DND-41 (cell line): Measurements from ENCODE around the gene TMEM245.

Experiments
- ATAC-seq: fragments of 200-7000 bp; cut with Tn5 transposase; 3 replicates; pipeline ENCODE4 v1.9.1; 2021; ENCODE audit warnings: low read depth; ENCODE audit not compliant: insufficient read depth
- DNase-seq: peaks from one replicate; pipeline ENCODE4 v3.0.0-alpha.2; 2020
- H2AFZ ChIP-seq: 2 replicates; pipeline ENCODE4 v1.6.0; 2012; ENCODE audit warnings: low read depth, low read length
- H3K27ac ChIP-seq: 2 replicates; pipeline ENCODE4 v1.5.1; 2012; ENCODE audit warnings: low read length, inconsistent platforms
- H3K27me3 ChIP-seq: fragments of 200-600 bp; sonication (generic); 2 replicates; pipeline ENCODE4 v1.6.0; 2012; ENCODE audit warnings: low read length, mild to moderate bottlenecking, inconsistent platforms; ENCODE audit not compliant: insufficient read depth, poor library complexity
- H3K36me3 ChIP-seq: 2 replicates; pipeline ENCODE4 v1.5.1; 2012; ENCODE audit warnings: low read length, inconsistent platforms; ENCODE audit not compliant: insufficient read depth
- H3K4me1 ChIP-seq: 2 replicates; pipeline ENCODE4 v1.5.1; 2012; ENCODE audit warnings: mild to moderate bottlenecking, low read length; ENCODE audit not compliant: insufficient read depth
- H3K4me2 ChIP-seq: 2 replicates; pipeline ENCODE4 v1.6.0; 2012; ENCODE audit warnings: mild to moderate bottlenecking, moderate library complexity, low read length, inconsistent platforms; ENCODE audit not compliant: insufficient read depth
- H3K4me3 ChIP-seq, 2 experiments: fragments of 200-600 bp in 1 of 2; shearing (Covaris generic) in 1 of 2; 2 replicates each; pipeline ENCODE4 v1.5.1; 2012 to 2016; ENCODE audit warnings: inconsistent platforms in 2 of 2, low read length in 2 of 2, mild to moderate bottlenecking in 2 of 2, low read depth in 1 of 2, moderate library complexity in 1 of 2
- H3K79me2 ChIP-seq: 2 replicates; pipeline ENCODE4 v1.6.0; 2012; ENCODE audit warnings: low read length, inconsistent platforms; ENCODE audit not compliant: insufficient read depth
- H3K9ac ChIP-seq: 2 replicates; pipeline ENCODE4 v1.6.0; 2012; ENCODE audit warnings: low read depth, mild to moderate bottlenecking, inconsistent platforms, low read length, moderate library complexity
- H3K9me3 ChIP-seq: 2 replicates; pipeline ENCODE4 v1.5.1; 2012; ENCODE audit warnings: low read length, moderate library complexity, mild to moderate bottlenecking, inconsistent platforms; ENCODE audit not compliant: insufficient read depth, severe bottlenecking
- H4K20me1 ChIP-seq: 2 replicates; pipeline ENCODE4 v1.6.0; 2012; ENCODE audit warnings: low read length; ENCODE audit not compliant: insufficient read depth
- CTCF ChIP-seq: IDR thresholded peaks from 2 replicates; pipeline ENCODE4 v1.5.1; 2012; ENCODE audit warnings: borderline replicate concordance, low read length, moderate library complexity, mild to moderate bottlenecking; ENCODE audit not compliant: poor library complexity, severe bottlenecking; ENCODE audit errors: extremely low read depth
- EZH2 ChIP-seq: IDR thresholded peaks from 3 replicates; pipeline ENCODE4 v1.6.1; 2012; ENCODE audit warnings: borderline replicate concordance, low read depth, mild to moderate bottlenecking, moderate library complexity, low read length, inconsistent platforms; ENCODE audit not compliant: severe bottlenecking

Gene TMEM245

GRCh38 chr9:109033941-109034700 is 85.6 kb downstream of the TMEM245 start:
- H3K9me3 ChIP-seq = no peaks in the 10 kb centered on the region
- H3K79me2 ChIP-seq = peaks cover 8% of the 10 kb centered on the region; the same call in 1 of the 2 replicates
- H3K9ac ChIP-seq = no peak overlapping the region
- no peak overlapping the region for H3K4me2 ChIP-seq
- H3K27me3 ChIP-seq = no peaks in the 10 kb centered on the region
- DNase-seq (no peak), ATAC-seq (no peak)
- peaks cover 80% of the 10 kb centered on the region for H3K36me3 ChIP-seq
- no peak overlapping the region for H2AFZ ChIP-seq
- no peaks in the 10 kb centered on the region for H3K4me1 ChIP-seq
- TF ChIP-seq EZH2 (no peak), CTCF (no peak)
- no peak overlapping the region for H3K27ac ChIP-seq
- H3K4me3 ChIP-seq = no peak overlapping the region
- H4K20me1 ChIP-seq = peaks cover 4% of the 10 kb centered on the region; the same call in 1 of the 2 replicates

- Histone ChIP-seq H3K4me2 (no peak overlapping the region), H3K27ac (no peak overlapping the region), H3K4me1 (no peaks in the 10 kb centered on the region), H3K36me3 (peaks cover 77% of the 10 kb centered on the region), H3K27me3 (no peaks in the 10 kb centered on the region), H3K9ac (no peak overlapping the region), H3K4me3 (no peak overlapping the region), H3K9me3 (no peaks in the 10 kb centered on the region), H3K79me2 (peaks cover 17% of the 10 kb centered on the region), H2AFZ (no peak overlapping the region), H4K20me1 (peaks cover 4% of the 10 kb centered on the region; the same call in 1 of the 2 replicates)
- TF ChIP-seq EZH2 (no peak), CTCF (no peak)
- ATAC-seq = no peak
- no peak for DNase-seq
Measured at GRCh38 chr9:109031241-109031640, 88.5 kb downstream of the TMEM245 start.

- H3K36me3 ChIP-seq = peaks cover 77% of the 10 kb centered on the region
- no peak overlapping the region for H2AFZ ChIP-seq
- H3K27ac ChIP-seq = no peak overlapping the region
- no peaks in the 10 kb centered on the region for H3K27me3 ChIP-seq
- peaks cover 4% of the 10 kb centered on the region; the same call in 1 of the 2 replicates for H4K20me1 ChIP-seq
- no peak overlapping the region for H3K4me3 ChIP-seq
- no peak overlapping the region for H3K4me2 ChIP-seq
- peaks cover 23% of the 10 kb centered on the region for H3K79me2 ChIP-seq
- DNase-seq = no peak
- TF ChIP-seq CTCF = no peak
- no peak for TF ChIP-seq EZH2
- H3K9me3 ChIP-seq = no peaks in the 10 kb centered on the region
- no peak for ATAC-seq
- no peaks in the 10 kb centered on the region for H3K4me1 ChIP-seq
- no peak overlapping the region for H3K9ac ChIP-seq
Measured at GRCh38 chr9:109030426-109030825, 89.3 kb downstream of the TMEM245 start.
